NCI-H1092 treated with DMSO at 0.1 percent for 48 hours (cell line): ENCODE measurements around the gene MREG.

Experiments used
- DNase-seq: peaks from one replicate; lab custom pipeline; 2025; lab: John Stamatoyannopoulos, UW

MREG gene

GRCh38 chr2:215918901-215919599 is 94.3 kb downstream of the MREG start:
- no peak for DNase-seq

- no peak for DNase-seq
Measured at GRCh38 chr2:215917953-215918620, 95.3 kb downstream of the MREG start.

GRCh38 chr2:215915441-215915840 is 97.9 kb downstream of the MREG start:
- DNase-seq = no peak

GRCh38 chr2:215914777-215915165 is 98.6 kb downstream of the MREG start:
- DNase-seq = no peak

- no peak for DNase-seq
Measured at GRCh38 chr2:215914054-215914776, 99.1 kb downstream of the MREG start.

- no peak for DNase-seq
Measured at GRCh38 chr2:215912299-215912842, 101.0 kb downstream of the MREG start.

GRCh38 chr2:215911301-215912085 is 101.9 kb downstream of the MREG start:
- DNase-seq = no peak

GRCh38 chr2:215910180-215910579 is 103.2 kb downstream of the MREG start:
- DNase-seq = no peak

- no peak for DNase-seq
Measured at GRCh38 chr2:215907147-215907546, 106.2 kb downstream of the MREG start.

GRCh38 chr2:215906458-215906857 is 106.9 kb downstream of the MREG start:
- DNase-seq = no peak

- DNase-seq = no peak
Measured at GRCh38 chr2:215905691-215906090, 107.7 kb downstream of the MREG start.

- DNase-seq = no peak
Measured at GRCh38 chr2:215904101-215904500, 109.2 kb downstream of the MREG start.

- DNase-seq = no peak
Measured at GRCh38 chr2:215903203-215903602, 110.1 kb downstream of the MREG start.

GRCh38 chr2:215901796-215902195 is 111.6 kb downstream of the MREG start:
- no peak for DNase-seq

GRCh38 chr2:215900843-215901242 is 112.5 kb downstream of the MREG start:
- DNase-seq = no peak

- no peak for DNase-seq
Measured at GRCh38 chr2:215900203-215900611, 113.1 kb downstream of the MREG start.

GRCh38 chr2:215899141-215900074 is 113.9 kb downstream of the MREG start:
- no peak for DNase-seq

- no peak for DNase-seq
Measured at GRCh38 chr2:215898363-215898762, 115.0 kb downstream of the MREG start.

GRCh38 chr2:215896921-215897320 is 116.4 kb downstream of the MREG start:
- no peak for DNase-seq

- peak; percentile 62 for DNase-seq
Measured at GRCh38 chr2:215895330-215895729, 118.0 kb downstream of the MREG start.
